Measurements from ENCODE around the gene C1D.
"Not testable (repeated sequence)": the region's sequence is repeated elsewhere in the genome, so short reads cannot be mapped to it uniquely, and the experiment has no call there.

The C1D gene, protein sequence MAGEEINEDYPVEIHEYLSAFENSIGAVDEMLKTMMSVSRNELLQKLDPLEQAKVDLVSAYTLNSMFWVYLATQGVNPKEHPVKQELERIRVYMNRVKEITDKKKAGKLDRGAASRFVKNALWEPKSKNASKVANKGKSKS

DNA sequence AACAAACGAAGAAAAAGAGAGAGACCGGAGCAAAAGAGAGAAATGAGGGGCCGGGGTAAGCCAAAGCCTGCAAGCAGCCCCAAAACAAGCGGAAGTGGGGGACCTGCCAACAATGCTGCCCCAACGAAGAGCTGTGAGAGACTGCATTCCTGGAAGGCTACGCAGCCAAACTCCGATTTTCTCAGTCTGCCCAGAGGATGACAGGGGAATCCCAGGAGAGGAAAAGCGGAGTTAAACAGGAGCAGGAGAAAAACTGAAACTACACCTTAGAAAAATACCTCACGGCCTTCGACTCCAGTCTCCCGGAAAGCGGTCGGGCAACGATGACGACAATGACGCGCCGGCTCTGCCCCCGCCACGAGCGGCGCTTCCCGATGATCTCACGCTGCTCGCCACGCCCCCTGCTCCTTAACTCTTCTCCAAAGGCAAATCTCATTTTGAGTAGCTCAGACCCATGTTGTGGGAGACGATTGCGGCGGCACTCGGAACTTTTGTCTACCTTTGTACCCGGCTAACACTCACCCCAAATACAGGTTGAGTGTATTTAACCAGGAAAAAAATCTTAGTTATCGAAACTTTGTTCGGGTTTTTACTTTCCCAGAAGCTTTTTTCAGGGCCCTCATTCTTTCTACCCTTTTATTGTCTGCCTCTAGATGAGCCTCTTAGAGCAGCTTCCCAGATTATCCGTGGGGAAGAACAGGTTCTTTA lies at the start of gene C1D:
Gene C1D, minus strand, starts transcription at position 325 of the 708 bp plus-strand sequence. CDS start 15,694 bp downstream, outside the sequence.
- peak; percentile 94 for DNase-seq (ENCODE audit: low read depth)

DNA sequence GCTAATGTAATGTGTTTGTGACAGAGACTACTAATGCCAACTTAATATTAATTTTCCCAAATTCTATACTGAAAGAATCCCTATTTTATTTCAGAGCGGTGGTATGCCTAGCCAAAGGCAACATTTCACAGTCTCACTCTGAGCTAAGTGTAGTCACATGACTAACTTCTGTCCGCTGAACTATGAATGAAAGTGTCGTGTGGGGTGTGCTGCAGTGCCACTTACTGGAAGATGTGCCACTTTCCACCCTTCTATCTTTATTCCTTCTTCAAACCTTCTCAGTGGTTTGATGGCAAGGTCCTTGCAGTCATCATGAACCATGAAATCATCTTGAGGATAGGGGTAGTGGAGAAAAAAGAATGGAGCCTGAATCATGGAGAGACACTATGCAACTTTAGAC lies 47.3 kb upstream of the C1D start:
- no peak for DNase-seq (ENCODE audit: low read depth)

DNA sequence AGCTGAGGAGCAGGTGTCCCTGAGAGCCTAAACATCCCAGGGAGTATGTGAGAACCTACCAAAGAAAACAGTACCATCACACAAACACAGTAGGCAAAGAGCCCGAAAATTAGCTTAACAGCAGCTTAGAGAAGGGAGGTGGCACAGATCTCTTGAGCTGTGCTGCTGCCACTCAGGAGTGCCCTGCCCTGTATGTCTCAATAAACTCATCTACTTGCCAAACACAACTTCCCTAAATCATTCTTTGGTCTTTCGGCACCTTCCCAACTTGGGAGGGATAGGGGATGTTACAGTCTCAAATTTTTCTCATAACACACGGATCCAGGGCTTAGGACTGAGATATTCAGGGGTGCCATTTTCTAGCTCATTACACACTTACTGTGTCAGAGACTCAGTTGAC lies 45.3 kb upstream of the C1D start:
- DNase-seq (ENCODE audit: low read depth) = no peak

DNA sequence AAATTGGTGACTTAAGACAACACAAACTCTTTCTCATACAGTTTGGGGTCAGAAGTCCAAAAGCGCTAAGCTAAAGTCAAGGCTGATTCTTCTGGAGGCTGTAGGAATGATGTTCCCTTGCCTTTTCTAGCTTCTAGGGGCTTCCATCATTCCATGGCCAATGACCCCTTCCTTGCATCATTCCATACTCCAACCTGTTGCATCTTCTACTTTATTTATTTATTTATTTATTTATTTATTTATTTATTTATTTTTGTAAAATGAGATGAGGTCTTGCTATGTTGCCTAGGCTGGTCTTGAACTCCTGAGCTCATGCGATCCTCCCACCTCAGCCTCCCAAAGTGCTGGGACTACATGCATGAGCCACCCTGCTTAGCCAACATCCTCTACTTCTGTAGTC lies 44.7 kb upstream of the C1D start:
- no peak for DNase-seq (ENCODE audit: low read depth)

DNA sequence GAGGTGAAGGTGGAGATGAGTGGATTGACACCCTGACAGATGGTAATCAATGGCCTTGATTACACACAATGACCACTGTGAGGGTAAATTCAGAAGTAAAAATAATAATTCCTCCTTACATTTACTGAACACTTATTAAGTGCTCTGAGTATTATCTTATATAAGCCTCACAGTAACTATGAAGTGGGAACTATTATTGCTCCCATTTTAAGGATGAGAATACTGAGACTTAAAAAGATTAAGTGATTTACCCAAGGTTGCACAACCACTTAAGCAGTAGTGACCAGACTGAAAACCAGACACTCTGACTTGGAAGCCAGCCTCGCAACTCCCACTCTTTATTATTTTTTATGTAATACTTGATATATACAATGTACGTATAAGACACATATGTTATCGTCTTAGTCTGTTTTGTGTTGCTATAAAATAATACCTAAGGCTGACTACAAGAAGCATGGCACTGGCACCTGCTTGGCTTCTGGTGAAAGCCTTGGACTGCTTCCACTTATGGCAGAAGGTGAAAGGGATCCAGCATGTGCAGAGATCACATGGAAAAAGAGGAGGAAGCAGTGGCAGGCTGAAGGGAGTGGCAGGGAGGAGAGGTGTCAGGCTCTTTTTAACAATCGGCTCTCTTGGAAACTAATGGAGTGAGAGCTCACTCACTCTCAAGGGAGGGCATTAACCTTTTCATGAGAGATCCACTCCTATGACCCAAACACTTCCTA lies 41.5 kb upstream of the C1D start:
- DNase-seq (ENCODE audit: low read depth) = no peak

DNA sequence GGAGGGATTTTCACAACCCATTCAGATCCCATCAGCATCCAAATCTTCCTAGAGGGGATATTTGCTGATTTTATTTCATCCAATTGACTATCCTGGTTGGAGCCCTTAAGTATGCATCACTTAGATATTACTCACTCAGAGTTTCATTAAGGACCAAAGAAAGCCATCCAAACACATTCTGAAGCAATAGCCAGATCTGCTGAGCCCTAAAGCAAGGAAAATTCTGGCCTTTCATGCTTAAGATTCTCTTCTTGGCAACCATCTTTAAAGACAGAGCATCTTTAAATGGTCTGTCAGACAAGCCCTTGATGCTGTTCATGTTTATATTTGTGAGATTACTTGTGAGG lies 40.9 kb upstream of the C1D start:
- DNase-seq (ENCODE audit: low read depth) = no peak

DNA sequence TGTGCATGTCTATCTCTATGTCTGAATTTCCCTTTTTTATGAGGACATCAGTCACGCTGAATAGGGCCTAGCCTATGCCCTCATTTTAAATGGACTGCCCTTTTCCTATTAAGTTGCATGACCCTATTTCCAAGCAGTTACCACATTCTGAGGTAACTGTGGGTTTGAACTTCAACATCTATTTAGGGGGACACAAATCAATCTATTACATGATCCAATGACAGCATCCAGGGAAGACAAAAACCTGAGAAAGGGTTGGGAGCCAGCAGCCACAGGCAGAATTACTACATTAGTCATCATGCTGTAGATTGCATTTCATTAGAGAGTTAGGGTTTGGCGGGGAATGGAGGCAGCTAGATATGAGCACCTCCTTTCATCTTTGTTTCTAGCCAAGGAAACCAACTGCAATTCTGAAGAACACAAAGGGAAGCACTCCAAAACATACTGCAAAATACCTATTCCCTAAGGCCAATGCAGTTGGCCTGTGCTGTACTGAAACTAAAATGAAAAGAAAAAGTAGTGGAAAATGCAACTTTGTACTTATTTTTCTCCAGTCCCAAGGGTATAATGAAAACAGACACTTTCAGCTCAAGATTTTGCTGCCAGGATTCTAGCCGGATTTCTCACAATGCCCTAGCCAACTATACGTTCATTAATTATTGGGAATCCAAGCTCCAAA lies 40.4 kb upstream of the C1D start:
- DNase-seq (ENCODE audit: low read depth) = no peak

DNA sequence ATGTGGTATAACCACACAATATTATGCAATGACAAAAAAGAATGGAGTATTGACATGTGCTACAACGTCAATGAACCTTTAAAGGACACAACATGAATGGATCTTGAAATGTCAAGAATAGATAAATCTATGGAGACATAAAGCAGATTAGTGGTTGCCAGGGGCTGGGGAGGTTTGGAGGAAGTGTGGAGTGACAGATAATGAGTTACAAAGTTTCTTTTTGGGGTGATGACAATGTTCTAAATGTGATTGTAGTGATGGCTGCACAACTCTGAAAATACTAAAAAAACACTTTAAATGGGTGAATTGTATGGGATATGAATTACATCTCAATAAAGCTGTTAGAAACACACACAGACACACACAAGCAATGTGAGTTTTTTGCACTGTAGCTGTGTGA lies 37.4 kb upstream of the C1D start:
- no peak for DNase-seq (ENCODE audit: low read depth)

DNA sequence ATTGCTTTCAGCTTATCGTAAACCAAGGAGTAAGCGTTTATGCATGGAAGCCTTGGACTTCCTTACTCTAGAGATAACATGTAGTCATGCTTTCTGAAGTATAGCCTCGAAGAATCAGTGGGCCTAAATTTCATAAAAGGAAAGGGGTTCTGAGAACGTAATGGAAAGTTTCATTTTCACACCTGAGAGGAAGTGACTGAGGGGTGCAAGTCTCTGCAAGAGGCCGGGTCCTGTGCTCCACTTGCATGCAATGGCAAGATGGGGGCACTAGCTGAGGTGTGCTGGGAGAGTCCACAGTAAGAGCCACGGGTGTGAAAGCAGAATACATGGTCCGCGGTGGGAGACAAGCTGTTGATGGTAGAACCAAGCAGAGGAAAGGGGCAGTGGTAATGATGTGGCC lies 36.5 kb upstream of the C1D start:
- DNase-seq (ENCODE audit: low read depth) = no peak

DNA sequence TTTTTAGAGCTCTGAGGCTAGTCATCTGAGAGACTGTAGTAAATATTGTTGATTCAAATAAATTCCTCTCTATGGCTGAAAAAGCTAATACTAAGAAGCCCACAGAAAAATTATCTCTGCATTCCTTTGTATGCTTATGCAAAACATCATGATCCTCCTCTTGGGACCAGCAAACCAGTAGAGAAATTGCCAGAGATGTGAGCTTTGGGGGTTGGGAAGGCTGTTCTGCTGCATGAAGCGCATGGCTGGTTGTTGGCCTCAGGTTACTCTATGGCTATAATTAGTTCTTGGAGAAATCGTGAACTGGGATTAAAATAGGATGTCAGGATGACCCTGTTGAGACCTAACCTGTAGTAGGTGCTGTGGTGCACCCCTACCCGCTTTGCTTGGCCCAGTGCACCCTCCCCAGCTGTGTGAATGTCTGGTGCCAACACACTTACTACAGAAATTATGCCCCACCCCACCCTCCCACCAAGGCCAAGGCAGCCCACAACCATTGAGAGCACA lies 35.5 kb upstream of the C1D start:
- no peak for DNase-seq (ENCODE audit: low read depth)

DNA sequence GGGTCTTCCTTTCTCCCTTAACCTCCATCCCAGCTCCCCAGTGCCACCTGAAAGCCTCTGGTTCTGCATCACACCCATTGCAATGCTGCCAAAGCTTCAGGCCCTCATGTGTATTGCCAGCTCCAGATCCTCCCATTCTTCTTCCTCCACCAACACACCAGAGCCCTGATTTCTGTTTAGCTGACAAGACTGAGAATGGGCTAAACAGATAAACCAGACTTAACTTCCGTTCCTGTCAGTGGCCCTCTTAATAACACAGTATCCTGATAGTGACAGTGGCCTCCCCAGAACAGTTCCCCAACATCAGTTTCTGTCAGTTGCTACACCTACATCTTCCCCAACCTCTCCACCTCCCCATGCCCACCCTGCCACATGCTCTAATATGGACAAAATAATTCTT lies 31.3 kb upstream of the C1D start:
- DNase-seq (ENCODE audit: low read depth) = no peak

DNA sequence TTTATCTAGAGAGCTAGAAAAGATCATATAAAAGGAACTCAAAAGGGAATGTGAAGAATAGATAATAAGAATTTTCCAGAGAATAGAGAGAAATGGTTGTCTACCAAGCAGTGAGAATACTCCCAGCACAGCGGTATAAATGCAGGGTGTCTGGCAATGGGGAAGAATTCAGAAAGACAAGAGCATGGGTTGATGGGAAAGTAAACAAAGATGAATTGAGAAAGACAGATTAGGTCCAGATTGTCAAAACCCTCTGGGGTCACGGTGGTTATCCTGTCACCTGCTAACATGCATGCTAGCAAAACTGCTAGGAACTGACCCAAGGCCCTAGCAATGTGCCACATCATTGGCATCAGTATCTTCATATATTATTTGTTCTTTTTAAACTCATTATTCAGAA lies 30.8 kb upstream of the C1D start:
- no peak for DNase-seq (ENCODE audit: low read depth)

DNA sequence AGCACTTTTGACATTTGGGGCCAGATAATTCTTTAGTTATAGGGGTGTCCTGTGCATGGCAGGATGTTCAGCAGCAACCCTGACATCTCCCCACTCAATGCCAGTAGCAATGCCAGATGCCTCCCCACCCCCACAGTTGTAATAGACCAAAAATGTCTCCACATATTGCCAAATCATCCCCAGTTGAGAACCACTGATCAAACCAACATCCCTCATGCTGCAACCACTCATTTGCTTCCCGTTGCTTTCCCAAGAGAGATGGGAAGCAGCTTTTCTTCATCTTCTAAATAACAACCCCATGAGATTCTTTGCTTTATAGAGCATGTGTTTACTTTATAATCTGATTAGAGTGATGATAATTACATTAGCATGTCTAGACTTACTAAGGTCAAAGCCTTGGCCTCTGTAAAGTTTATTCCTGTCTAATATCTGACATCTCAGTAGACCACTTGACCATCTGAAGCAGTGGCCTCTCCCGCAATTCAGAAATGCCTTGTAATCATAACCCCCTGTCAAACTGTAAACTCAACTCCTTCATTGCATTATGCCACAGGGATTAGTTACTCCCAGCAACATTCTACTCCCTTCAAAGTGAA lies 28.7 kb upstream of the C1D start:
- no peak for DNase-seq (ENCODE audit: low read depth)

DNA sequence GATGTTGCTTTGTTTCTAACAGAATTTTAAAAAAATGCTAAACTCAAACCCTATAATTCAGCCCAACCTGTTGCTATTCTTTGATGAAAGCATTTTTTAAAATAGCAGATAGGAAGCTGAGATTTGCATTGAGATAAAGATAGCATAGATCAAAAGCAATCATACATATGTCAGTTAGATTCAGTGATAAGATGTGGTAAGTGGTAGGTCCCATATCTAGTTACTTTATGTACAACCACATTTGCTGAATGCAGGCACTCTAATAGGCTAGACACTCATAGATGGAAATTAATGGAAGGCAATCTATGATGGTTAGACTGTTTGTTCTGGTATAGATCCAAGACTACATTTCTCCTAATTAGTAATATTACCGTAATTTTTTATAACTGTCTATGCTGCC lies 27.2 kb upstream of the C1D start:
- no peak for DNase-seq (ENCODE audit: low read depth)

DNA sequence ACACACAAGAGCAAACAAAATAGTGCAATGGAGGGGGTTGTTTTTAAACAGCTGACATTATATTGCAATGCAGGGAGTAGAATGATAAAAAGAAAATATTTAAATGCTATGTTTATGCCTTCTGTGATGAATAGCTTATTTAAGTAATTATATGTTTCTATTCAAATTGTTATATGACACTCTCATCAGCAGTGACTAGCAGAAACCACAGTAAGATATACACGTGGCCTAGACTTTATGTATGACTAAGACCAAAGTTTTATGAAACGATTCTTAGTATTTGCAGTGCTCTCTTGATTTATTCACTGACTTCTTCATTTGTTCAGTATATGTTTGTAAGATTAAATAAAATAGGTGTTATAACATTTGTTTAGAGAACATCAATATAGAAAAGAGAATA lies 26.1 kb upstream of the C1D start:
- no peak for DNase-seq (ENCODE audit: low read depth)

DNA sequence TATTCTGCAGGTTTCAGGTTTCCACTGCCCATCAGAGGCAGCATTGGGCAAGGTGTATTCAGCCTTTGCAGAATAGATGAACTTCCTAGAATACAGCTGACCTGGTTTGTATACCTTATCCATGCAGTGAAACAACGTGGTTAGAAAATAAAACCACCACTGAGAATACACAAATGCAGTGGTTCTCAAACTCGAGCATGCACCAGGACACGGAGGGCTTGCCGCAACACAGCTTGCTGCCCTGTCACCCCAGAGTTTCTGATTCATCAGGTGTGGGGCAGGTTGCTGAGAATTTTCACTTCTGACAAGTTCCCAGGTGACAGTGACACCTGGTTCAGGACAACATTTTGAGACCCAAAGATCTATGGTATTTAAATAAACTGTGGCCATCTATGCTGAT lies 23.4 kb upstream of the C1D start:
- DNase-seq (ENCODE audit: low read depth) = no peak

DNA sequence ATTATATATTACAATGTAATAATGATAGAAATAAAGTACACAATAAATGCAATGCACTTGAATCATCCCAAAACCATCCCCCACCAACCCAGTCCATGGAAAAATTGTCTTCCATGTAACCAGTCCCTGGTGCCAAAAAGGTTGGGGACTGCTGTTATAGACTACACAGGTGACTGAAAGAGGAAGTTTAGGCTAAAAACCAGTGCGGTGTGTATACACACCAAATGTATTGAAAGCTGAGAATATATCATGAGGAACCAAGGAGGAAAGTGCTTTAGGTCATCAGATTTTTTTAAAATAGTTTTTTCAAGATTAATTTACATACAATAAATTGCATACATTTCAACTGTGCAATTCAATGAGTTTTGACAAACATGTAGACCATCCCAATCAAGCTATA lies 20.5 kb upstream of the C1D start:
- no peak for DNase-seq (ENCODE audit: low read depth)

DNA sequence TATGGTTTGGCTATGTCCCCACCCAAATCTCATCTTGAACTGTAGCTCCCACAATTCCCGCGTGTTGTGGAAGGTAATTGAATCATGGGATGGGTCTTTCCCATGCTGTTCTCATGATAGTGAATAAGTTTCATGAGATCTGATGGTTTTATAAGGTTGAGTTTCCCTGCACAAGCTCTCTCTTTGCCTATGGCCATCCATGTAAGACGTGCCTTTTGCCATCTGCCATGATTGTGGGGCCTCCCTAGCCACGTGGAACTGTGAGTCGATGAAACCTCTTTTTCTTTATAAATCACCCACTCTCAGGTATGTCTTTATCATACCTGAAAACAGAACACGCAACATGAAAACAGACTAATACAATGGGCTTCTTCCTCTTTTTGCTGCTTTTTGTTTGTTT lies 11.2 kb upstream of the C1D start:
- DNase-seq (ENCODE audit: low read depth) = no peak

DNA sequence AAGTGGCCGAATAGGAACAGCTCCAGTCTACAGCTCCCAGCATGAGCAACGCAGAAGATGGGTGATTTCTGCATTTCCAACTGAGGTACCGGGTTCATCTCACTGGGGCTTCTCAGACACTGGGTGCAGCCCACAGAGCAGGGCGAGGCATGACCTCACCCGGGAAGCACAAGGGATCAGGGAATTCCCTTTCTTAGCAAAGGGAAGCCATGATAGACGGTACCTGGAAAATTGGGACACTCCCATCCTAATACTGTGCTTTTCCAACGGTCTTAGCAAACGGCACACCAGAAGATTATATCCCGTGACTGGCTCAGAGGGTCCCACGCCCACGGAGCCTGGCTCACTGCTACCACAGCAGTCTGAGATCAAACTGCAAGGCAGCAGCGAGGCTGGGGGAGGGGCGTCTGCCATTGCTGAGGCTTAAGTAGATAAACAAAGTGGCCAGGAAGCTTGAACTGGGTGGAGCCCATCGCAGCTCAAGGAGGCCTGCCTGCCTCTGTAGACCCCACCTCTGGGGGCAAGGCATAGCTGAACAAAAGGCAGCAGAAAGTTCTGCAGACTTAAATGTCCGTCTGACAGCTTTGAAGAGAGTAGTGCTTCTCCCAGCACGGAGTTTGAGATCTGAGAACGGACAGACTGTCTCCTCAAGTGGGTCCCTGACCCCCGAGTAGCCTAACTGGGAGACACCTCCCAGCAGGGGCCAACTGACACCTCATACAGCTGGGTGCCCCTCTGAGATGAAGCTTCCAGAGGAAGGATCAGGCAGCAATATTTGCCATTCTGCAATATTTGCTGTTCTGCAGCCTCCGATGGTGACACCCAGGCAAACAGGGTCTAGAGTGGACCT lies 1.2 kb upstream of the C1D start:
- not testable (repeated sequence) for DNase-seq (ENCODE audit: low read depth)

DNA sequence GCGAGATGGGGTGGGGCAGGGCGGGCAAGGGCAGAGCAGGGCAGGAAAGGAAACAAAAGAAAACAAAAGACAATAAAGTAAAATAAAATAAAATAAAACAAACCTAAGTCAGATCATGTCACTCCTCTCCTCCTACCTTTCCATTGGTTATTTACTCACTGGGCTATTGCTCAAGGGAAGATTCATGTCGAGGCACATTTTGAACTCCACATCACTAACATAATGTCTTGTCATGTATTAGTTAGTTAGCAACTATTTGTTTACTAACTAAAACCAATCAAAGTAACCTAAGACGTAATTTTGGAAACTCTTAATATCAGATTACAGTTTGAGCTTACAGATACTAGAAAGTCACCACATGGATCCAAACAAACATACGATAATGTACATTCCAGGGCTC lies 2.2 kb downstream of the C1D start:
- DNase-seq (ENCODE audit: low read depth) = no peak

DNA sequence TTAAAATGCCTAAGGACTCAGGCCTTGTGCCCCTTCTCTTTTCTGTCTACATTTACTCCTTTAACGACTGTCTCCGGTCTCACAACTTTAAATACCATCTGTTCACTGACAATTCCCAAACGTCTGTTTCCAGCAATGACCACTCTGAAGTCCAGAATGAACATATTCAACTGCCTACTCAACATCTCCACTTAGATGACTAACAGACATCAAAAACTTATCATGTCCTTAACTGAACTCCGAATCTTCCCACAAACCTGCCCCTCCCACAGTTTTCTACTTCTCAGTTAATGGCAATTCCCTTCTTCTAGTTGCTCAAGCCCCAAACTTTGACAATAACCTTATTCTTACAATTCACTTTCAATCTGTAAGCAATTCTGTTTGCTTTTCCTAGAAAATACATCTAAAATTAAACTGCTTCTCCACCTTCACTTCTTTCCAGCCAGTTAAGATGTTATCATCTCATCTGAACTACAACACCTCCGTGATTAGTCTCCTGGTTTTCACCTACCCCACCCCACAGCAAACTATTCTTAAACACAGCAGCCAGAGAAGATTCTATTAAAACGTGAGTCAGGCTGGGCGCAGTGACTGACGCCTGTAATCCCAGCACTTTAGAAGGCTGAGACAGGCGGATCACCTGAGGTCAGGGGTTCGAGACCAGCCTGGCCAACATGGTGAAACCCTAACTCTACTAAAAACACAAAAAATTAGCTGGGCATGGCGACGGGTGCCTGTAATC lies 2.8 kb downstream of the C1D start:
- DNase-seq (ENCODE audit: low read depth) = no peak
